Panc1 (cell line): ENCODE results near the gene PSME3.

Source experiments
- SIN3A ChIP-seq: IDR thresholded peaks from 2 replicates; pipeline ENCODE4 v1.6.1; 2012; ENCODE audit warnings: low read depth, mild to moderate bottlenecking, low read length, moderate library complexity, borderline replicate concordance; ENCODE audit not compliant: insufficient read depth
- TCF7L2 ChIP-seq: IDR thresholded peaks from 2 replicates; pipeline ENCODE4 v1.6.1; 2011; ENCODE audit warnings: mild to moderate bottlenecking, low read depth, low read length, inconsistent platforms
- TF ChIP-seq, protein P1 (sequence below): fragments of 450-650 bp; IDR thresholded peaks from 2 replicates; pipeline ENCODE4 v1.5.1; 2017; ENCODE audit warnings: mild to moderate bottlenecking

DNA sequence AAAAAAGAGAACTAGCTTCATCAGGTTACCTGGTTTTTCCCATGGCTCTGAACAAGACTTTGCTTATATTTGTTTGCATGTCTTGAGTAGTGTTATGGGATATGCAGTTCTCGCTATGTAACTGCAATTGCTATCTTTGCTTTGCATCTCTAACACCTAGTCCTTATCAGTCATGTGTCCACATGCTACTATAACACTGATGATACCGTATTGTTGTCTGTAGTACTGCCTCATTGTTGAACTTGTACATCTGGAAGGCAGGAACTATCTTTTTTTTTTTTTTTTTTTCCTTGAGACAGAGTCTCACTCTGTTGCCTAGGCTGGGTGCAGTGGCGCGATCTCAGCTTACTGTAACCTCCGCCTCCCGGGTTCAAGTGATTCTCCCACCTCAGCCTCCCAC, 2.5 kb downstream of the PSME3 start:
- TF ChIP-seq, protein P1, sequence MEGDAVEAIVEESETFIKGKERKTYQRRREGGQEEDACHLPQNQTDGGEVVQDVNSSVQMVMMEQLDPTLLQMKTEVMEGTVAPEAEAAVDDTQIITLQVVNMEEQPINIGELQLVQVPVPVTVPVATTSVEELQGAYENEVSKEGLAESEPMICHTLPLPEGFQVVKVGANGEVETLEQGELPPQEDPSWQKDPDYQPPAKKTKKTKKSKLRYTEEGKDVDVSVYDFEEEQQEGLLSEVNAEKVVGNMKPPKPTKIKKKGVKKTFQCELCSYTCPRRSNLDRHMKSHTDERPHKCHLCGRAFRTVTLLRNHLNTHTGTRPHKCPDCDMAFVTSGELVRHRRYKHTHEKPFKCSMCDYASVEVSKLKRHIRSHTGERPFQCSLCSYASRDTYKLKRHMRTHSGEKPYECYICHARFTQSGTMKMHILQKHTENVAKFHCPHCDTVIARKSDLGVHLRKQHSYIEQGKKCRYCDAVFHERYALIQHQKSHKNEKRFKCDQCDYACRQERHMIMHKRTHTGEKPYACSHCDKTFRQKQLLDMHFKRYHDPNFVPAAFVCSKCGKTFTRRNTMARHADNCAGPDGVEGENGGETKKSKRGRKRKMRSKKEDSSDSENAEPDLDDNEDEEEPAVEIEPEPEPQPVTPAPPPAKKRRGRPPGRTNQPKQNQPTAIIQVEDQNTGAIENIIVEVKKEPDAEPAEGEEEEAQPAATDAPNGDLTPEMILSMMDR = no peak
- no peak for TF ChIP-seq TCF7L2
- TF ChIP-seq SIN3A = no peak
